Stimulated activated CD8-positive, alpha-beta memory T cell treated with anti-CD3 and anti-CD28 coated beads, Interleukin-2, amount 100 ng/mL, for 48 hours (primary cell): ENCODE results near the gene GPR83.
"Not testable (repeated sequence)": the region's sequence is repeated elsewhere in the genome, so short reads cannot be mapped to it uniquely, and the experiment has no call there.

Source experiments
- DNase-seq, 2 donors: peaks; one replicate each; pipeline ENCODE4 v3.0.0-alpha.2; 2020; ENCODE audit warnings: low read depth in 2 of 2

The GPR83 gene

GRCh38 chr11:94400839-94401772 lies at the start of gene GPR83:
Gene GPR83 (minus strand): TSS chr11:94401419. CDS start chr11:94401247, 172 bp downstream.
- DNase-seq: no peak

- DNase-seq: no peak
These were observed 48.8 kb upstream of the GPR83 start for GRCh38 chr11:94450048-94450447.

- no peak for DNase-seq
These were observed 48.2 kb upstream of the GPR83 start for GRCh38 chr11:94449437-94449836.

- no peak for DNase-seq
These were observed 47.8 kb upstream of the GPR83 start for GRCh38 chr11:94449029-94449428.

GRCh38 chr11:94447149-94447548 lies 45.9 kb upstream of the GPR83 start:
- DNase-seq: no peak

GRCh38 chr11:94445641-94446040 lies 44.4 kb upstream of the GPR83 start:
- DNase-seq: no peak

- DNase-seq: no peak
These were observed 31.8 kb upstream of the GPR83 start for GRCh38 chr11:94433049-94433448.

- no peak for DNase-seq
These were observed 23.4 kb upstream of the GPR83 start for GRCh38 chr11:94424662-94425061.

- no peak for DNase-seq
These were observed 22.8 kb upstream of the GPR83 start for GRCh38 chr11:94424011-94424410.

- no peak for DNase-seq
These were observed 22.3 kb upstream of the GPR83 start for GRCh38 chr11:94423507-94423906.

- DNase-seq: no peak
These were observed 17.0 kb upstream of the GPR83 start for GRCh38 chr11:94418123-94418765.

GRCh38 chr11:94417386-94417987 lies 16.3 kb upstream of the GPR83 start:
- DNase-seq: no peak

- no peak for DNase-seq
These were observed 4.0 kb upstream of the GPR83 start for GRCh38 chr11:94405062-94405833.

- no peak for DNase-seq
These were observed 1.1 kb upstream of the GPR83 start for GRCh38 chr11:94402355-94402754.

GRCh38 chr11:94401773-94402265 lies 600 bp upstream of the GPR83 start:
- no peak for DNase-seq

- DNase-seq: no peak
These were observed 771 bp downstream of the GPR83 start for GRCh38 chr11:94400457-94400838.

GRCh38 chr11:94400050-94400449 lies 1.2 kb downstream of the GPR83 start:
- no peak for DNase-seq

GRCh38 chr11:94398101-94398500 lies 3.1 kb downstream of the GPR83 start:
- DNase-seq: no peak

GRCh38 chr11:94396282-94396681 lies 4.9 kb downstream of the GPR83 start:
- no peak for DNase-seq

GRCh38 chr11:94391937-94392336 lies 9.3 kb downstream of the GPR83 start:
- not testable (repeated sequence) for DNase-seq

GRCh38 chr11:94379613-94380012 lies 21.6 kb downstream of the GPR83 start:
- no peak for DNase-seq

- no peak for DNase-seq
These were observed 24.4 kb downstream of the GPR83 start for GRCh38 chr11:94376841-94377240.
